ENCODE measurements around the gene GFOD1.

GRCh38 chr6:13392462-13392861 lies 94.9 kb downstream of the GFOD1 start:
- TF ChIP-seq CTCF (IDR thresholded peaks at IDR 0.05), result no peak
- no peak for TF ChIP-seq POLR2A (IDR thresholded peaks at IDR 0.05)

Data from esophagus squamous epithelium (tissue), 4 donors.